HG03520 (cell line): ENCODE data around the gene FOLR3.
"Not testable (repeated sequence)": the region's sequence is repeated elsewhere in the genome, so short reads cannot be mapped to it uniquely, and the experiment has no call there.

Experiments
- ATAC-seq: cut with Tn5 transposase; IDR thresholded peaks from one replicate; pipeline ENCODE4 v1.9.1; 2021; ENCODE audit warnings: mild to moderate bottlenecking, moderate library complexity; ENCODE audit not compliant: unreplicated experiment

The FOLR3 gene

GRCh38 chr11:72123117-72123653 is 12.3 kb upstream of the FOLR3 start:
- ATAC-seq, result no peak

GRCh38 chr11:72124046-72124445 is 11.5 kb upstream of the FOLR3 start:
- no peak for ATAC-seq

DNA sequence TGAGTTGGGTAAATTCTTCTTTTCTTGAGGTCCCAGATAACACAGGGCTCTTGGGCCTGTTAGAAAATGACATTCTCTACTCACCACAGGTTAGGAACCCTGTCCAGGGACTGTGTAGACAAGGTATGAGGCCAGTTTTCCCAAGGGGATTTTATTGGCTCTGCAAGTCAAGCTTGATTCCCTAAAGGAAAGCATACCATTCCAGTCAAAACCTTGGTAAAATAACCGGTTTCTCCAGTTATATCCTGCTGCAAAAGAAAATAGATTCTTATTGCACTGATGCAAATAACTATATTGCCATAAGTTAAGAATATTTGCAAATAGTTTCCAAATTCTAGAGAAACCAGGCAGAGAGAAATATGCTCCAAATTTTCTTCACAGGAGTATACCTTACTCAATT is 9.6 kb upstream of the FOLR3 start:
- no peak for ATAC-seq

GRCh38 chr11:72127923-72128322 is 7.6 kb upstream of the FOLR3 start:
- ATAC-seq, result no peak

DNA sequence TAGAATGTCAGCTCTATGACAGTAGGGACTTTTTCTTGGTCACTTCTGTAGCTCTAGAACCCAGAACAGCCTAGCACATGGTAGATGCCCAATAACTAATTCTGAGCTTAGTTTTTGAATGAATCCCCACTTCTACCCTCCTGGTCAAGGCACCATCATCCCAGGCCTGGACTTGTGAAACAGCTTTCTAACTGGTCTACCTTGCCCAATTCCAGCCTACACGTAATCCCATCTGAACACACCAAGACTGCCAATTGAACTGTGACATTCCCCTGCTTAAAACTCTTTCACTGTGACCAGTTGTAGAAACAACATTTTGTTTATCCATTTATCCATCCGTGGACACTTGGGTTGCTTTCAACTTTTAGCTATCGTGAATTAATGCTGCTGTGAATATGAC is 6.1 kb upstream of the FOLR3 start:
- ATAC-seq, result no peak

DNA sequence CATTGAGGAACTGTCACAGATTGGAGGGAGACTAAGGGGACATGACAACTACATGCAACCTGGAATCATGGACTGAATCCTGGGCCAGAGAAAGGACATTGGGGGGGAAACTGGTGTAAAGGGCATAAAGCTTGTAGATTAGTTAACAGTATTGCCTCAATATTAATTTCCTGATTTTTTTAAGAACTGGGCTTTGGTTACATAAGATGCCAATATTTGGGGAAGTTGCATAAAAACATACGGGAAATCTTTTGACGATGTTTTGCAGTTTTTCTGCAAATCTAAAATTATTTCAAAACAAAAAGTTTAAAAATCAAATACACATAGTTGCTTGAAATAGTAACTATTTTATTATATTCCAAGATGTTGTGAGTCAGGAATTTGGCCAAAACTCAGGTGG is 2.9 kb upstream of the FOLR3 start:
- no peak for ATAC-seq

DNA sequence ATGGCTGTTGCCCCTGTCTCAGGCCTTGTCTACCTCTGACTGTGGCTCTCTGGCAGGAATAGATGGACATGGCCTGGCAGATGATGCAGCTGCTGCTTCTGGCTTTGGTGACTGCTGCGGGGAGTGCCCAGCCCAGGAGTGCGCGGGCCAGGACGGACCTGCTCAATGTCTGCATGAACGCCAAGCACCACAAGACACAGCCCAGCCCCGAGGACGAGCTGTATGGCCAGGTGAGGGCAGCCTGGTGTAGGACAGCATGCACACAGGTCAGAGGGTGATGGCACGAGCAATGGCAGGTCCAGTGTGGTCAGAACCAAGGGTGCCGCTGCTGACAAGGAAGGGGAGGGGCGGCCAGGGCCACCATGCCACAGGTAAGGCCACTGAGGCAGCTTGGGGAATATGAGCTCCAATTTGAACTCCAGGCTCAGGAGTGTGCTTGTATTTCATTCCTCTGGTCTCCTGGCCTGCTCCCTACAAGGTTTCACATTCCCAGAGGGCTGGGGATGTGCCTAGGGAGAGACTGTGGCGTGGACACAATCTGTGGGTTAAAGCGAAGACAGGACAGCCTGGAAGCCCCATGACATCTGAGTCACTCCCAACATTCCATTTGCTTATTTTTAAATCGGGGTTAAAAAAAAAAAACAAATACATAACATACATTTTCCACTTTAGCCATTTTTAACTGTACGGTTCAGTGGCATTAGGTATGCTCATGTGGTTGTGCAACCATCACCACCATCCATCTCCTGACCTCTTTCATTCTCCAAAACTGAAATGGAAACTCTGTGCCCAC is 562 bp downstream of the FOLR3 start:
- ATAC-seq, result no peak

DNA sequence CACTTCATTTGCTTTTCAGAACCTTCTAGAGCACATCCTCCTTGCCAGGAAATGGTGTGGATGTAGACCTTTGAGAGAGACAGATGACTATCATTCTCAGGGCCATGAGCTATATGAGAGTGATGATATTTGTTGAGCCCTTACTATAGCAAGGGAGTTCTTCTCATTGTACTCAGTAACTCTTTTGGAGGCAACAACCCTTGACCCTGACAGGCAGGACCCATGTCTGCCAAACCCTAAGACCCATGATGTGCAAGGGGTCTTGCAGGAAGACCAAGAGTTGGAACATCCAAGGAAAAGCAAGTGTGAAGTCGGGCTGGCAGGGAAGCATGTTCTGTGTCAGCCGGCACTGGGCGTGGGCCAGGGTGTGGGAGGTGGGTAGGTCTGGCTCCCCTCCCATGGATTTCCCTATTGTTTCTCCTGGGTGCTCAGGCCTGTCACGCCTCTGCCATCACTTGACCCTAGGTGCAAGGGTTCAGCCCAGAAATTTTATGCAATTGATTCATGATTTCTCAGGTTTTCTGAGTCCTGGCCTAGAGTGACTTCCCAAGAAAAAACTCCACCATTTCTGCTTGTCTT is 1.2 kb downstream of the FOLR3 start:
- no peak for ATAC-seq

DNA sequence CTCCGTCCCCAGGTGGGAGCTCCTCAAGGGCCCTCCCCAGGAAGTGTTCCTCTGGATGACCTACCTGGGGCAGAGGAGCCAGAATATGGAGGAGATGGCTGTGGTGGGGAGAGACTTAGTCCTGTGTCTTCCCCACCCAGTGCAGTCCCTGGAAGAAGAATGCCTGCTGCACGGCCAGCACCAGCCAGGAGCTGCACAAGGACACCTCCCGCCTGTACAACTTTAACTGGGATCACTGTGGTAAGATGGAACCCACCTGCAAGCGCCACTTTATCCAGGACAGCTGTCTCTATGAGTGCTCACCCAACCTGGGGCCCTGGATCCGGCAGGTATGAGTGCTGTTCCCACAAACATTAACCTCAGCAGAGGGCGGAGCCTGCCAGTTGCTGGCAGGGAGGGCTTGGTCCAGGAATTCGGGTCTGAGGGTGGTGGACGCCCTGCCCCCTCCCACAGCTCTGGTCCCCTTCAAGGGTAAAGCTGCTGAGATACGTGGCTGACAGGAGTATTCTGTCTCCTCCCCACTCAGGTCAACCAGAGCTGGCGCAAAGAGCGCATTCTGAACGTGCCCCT is 3.4 kb downstream of the FOLR3 start:
- ATAC-seq, result no peak

- ATAC-seq, result no peak
These were observed 4.0 kb downstream of the FOLR3 start for GRCh38 chr11:72139500-72139899.

- ATAC-seq, result no peak
These were observed 5.1 kb downstream of the FOLR3 start for GRCh38 chr11:72140661-72141060.

- ATAC-seq, result no peak
These were observed 5.5 kb downstream of the FOLR3 start for GRCh38 chr11:72141066-72141465.

DNA sequence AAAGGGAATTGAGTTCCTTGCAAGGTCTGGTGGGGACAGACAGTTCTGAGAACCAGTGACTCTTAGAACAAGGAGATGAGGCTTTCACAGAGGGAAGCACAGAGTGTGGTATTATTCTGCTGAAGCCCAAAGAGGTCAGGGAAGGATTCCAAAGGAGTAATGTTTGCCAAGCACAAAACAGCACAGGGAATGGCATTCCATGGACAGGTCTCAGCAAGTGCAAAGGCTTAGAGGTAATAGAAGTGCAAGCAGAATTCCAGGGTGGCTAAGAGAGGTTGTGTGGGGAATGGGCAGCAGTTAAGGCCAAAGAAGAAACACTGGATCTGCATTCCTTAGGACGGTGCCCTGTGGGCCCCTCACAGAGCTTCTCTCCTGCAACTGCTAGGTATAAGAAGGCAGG is 6.6 kb downstream of the FOLR3 start:
- not testable (repeated sequence) for ATAC-seq

DNA sequence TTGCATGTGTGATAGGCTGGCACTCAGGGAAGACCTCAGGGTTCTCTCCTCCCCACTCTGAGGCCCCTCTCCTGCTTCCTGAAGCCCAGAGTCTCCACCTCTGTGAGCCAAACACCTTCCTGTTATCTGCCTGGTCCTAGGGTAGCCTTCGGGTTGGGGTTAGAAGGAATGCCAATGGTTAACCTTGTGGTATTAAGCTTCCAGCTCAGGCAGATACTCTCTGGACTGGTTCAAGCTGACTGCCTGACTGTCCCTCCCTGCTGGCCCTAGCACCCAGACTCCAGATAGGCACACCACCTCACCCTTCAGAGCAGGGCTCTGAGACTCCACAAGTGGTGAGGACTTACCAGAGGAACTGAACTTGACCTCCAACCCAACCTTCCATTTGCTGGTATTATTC is 7.0 kb downstream of the FOLR3 start:
- ATAC-seq, result not testable (repeated sequence)

- ATAC-seq, result no peak
These were observed 9.5 kb downstream of the FOLR3 start for GRCh38 chr11:72144807-72145565.

- no peak for ATAC-seq
These were observed 11.1 kb downstream of the FOLR3 start for GRCh38 chr11:72146625-72147024.

GRCh38 chr11:72150882-72151281 is 15.4 kb downstream of the FOLR3 start:
- ATAC-seq, result no peak

DNA sequence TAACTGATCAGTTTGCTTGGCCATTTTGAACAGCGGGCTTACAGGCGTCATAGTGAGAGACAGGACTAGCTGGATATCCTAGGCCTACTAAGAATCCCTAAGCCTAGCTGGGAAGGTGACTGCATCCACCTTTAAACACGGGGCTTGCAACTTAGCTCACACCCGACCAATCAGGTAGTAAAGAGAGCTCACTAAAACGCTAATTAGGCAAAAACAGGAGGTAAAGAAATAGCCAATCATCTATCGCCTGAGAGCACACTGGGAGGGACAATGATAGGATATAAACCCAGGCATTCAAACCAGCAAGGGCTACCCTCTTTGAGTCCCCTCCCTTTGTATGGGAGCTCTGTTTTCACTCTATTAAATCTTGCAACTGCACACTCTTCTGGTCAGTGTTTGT is 18.3 kb downstream of the FOLR3 start:
- not testable (repeated sequence) for ATAC-seq

DNA sequence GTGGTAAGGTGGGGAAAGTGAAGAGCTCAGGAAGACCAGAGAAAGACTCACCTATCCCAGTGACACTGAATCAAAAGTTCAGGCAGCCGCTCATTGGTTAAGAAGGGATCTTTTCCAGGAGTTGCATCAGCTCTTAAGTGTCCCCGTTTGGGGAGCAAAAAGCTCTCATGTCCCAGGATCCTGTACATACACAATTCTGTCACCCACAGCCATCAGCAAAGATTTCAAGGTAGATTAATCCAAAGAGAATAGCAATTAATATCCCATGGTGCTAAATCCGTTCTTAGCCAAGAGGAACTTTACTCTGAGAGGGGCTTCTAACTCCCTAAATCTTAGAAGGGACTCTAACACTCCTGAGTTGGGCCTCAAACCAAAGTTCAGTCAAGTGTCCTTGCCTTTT is 19.3 kb downstream of the FOLR3 start:
- ATAC-seq, result no peak

DNA sequence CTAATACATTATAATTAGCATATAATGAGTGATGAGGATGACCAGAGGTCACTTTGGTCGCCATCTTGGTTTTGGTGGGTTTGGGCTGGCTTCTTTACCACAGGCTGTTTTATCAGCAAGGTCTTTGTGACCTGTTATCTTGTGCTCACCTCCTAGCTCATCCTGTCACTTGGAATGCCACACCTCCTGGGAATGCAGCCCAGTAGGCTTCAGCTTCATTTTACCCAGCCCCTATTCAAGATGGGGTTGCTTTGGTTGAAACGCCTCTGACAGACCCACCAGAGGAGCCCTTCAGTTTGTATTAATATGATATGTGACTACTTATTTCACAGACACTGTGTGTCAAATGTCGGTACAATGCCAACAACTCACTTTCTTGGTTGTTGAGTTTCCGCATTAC is 20.2 kb downstream of the FOLR3 start:
- no peak for ATAC-seq

DNA sequence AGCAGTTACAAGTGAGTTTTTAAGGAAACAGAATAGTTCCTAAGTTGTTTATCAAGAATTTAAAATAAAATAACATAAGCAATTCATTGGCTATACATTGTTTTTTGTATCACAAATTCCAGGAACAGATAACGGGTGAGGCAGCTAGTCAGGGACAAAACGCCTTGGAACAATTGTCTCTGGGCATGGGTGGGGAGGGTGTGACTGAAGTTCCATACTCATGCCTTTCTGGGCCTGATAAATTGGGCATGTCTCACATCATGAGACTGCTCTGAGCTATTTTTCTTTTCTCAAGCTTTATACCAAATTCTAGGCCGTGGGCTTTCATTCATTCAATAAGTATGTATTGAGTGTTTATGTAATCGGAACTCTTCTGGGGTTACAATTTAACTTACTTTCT is 21.6 kb downstream of the FOLR3 start:
- ATAC-seq, result no peak
